NCI-H524 treated with DMSO at 0.1 percent for 48 hours (cell line): ENCODE data around the gene HSD17B10.
A peak's percentile ranks its signal among the peaks of the same experiment; 100 is the strongest.
"Not testable (repeated sequence)": the region's sequence is repeated elsewhere in the genome, so short reads cannot be mapped to it uniquely, and the experiment has no call there.

ENCODE experiments used
- DNase-seq: peaks from one replicate; lab custom pipeline; 2025; lab: John Stamatoyannopoulos, UW

Gene HSD17B10

DNA sequence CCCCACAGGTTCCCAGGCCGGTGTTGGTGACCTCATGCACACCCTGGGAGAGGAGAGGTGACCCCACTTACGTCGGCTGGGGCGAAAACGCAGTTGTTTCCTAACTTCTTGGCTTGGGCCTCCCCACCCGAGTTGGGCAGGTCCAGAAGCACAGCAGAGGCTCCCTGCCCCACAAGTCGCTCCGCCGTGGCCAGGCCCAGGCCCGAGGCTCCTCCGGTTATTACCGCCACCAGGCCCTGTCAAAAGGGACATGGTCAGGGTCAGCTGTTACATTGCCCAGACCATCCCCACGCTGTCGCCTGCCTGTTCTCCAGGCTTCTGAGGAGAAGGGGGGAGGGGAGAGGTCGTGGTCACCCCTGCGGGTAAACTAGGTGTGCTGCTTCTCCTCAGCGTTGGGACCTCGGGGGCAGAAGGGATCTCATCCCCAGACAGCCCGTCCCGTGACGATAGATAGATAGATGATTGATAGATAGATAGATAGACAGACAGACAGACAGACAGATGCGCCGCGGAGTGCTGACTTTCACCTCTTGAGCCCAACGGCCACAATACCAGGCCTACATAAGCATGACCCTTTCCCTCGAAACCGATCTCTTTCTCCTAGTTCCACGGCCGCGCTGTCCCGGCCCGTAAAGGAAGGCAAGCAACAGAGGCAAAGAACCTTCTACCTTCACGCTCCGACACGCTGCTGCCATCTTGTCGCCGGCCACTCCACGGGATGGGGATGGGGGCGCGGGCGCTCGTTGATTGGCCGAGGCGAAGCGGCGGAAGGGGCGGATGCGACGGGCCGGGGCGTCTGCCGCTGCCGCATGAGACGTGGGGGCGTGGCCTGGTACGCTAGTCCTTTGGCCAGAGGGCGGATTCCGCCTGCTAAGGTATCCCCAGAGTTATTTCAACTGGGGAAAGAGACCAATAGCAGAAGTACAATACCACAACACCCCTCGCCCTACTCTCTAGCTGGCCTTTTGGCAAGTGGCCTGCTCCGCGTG is at the start of gene HSD17B10:
HSD17B10 (minus strand) TSS at position 720 of the 989 bp plus-strand sequence; CDS start at position 695, 25 bp downstream.
- DNase-seq = peak; percentile 50

DNA sequence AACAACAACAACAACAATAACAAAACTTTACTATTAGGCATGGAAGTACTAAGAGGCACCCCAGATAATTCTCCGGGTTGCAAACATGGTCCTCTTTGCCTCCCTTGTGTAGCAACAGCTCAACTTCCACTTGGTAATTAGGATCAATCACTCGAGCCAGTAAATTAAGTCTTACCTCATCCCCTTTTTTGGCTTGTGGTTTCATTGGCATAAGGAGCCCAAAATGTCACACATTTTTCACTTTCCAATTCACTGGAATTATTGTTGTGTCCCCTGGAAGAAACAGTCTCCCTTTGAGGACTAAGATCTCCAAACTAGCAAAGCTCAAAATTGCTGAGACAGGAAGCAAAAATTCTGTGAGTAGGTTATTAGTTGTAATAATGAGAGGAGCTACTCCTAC is 49.2 kb upstream of the HSD17B10 start:
- DNase-seq = no peak

DNA sequence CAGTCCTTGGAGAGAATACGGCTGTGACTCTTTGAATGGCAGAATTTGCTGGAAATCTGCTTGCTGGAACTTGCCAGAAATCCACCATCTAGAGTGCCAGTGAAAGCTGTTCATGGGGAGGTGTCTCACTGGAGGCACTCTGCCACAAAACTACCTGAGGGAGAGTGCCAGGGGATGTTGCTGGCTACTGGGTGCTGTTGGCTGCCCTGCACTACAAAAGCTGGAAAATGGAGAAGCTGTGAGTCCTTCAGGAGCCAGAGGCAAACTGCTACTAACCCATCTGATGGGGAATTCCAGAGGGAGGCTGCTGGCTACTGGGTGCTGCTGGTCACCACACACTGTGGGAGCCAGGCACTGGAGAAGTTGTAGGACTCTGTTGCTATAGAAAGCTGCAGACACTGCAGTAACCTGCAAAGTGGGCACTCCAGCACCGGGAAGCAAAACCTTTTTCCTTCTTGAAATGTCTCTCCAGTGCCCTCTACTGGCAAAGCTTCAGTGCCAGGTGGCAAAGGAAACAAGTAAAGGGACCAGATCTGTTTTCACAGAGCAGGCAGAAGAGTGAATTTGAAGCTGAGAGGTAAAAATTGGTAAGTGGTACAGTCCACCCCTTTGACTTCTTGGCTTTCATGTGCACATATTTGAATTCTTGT is 47.8 kb upstream of the HSD17B10 start:
- no peak for DNase-seq

DNA sequence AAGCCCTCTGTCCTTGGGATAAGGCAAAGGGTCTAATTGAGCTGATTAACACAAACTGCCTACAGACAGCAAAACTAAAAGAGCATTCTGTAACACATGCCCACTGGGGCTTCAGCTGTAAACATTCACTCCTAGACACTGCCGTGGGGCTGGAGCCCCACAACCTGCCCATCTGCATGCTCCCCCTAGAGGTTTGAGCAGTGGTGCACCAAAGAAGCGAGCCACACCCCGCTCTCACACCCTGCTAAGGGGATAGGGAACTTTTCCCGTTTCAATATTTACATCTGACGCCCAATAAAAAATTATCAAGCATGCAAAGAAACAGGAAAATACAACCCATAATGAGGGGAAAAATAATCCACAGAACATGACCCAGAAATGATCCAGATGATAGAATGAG is 46.9 kb upstream of the HSD17B10 start:
- DNase-seq = no peak

DNA sequence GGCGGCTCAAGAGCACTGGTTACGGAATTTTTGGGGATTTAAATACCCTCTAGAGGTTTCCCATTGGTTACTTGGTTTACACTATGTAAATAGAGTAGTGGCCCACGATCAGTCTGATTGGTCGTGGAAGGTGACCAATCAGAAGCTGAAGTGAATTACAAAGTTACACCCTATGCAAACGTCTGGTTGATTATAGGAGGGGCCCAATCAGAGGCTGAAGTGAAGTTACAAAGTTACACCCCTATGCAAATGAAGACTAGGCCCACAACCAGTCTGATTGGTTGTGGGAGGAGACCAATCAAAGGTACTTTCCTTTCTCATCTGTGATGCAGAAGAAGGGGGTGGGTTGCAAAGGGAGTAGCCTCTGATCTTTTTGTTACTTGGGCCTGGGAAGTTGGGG is 45.1 kb upstream of the HSD17B10 start:
- DNase-seq = no peak

DNA sequence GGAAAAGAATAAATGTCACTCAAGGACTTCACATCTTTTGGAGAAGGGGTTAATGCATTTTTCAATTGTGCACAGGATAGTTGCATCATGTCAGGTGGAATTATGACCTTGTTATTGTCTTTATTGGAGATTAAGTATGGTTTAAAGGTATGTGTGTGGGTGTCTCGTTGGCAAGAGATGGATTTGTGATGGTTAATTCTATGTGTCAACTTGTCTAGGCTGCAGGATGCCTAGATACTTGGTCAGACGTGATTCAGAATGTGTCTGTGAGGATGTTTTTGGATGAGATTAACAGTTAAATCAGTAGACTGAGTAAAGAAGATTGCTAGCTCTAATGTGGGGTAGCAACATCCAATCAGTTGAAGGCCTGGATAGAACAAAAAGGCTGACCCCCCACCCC is 42.2 kb upstream of the HSD17B10 start:
- no peak for DNase-seq

DNA sequence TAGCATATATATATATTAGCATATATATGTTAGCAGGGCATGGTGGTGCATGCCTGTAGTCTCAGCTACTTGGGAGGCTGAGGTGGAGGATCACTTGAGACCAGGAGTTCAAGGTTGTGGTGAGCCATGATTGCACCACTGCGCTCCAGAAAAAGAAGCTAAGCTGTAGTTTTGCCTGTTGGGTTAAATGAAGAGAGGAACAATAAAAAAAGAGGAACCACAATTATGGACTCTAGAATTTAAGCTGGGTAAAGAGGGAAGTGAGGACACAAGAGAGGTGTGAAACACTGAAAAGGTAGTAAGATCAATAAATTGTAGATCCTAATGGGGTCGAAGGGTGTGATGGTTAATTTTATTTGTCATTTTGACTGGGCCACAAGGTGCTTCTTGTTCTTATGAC is 40.5 kb upstream of the HSD17B10 start:
- DNase-seq = no peak

DNA sequence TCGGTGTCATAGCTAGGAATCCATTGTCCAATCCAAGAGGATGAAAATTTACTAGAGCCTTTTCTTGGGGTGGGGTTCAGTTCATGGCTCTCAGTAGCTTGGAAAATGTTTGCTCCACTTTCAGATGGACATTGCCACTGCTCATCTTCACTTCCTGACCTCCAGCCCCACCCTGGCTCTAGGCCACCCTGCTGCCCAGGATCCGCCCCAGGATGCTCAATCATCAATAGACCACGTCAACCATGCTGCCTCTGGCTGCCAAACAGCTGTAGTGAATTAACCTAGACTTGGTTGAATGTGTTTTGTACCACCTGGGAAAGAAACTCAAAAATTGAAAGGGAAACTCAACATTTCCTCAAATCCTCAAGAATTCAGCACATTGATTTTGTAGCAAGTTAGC is 37.2 kb upstream of the HSD17B10 start:
- no peak for DNase-seq

DNA sequence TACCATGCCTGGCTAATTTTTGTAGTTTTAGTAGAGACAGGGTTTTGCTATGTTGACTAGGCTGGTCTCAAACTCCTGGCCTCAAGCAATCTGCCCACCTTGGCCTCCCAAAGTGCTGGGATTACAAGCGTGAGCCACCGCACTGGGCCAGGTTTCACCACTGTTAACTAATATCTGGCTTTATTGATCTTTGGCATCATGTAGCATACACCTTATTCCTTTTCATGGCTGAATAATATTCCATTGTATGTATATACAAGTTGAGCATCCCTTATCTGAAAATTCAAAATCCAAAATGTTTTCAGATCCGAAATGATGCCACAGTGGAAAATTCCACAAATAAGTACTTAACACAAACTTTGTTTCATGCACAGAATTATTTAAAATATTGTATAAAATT is 34.5 kb upstream of the HSD17B10 start:
- DNase-seq = not testable (repeated sequence)

DNA sequence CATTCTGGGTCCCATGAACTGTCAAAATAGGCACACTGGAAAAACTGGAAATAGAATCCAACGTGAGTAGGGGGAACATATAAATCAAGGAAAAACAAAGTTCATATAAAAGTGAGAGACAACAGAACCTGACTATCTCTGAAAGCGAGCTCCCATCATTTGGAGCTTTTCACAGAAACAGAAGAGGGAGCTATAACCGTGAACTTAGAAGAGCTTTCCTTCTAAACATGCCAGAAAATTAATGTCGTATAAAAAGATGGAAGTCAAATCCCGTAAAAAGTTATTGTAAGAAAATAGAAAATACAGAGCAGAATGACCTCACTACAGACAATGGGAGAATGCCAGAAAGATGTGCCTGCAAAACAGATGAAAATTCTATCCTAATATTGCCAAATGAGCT is 23.9 kb upstream of the HSD17B10 start:
- no peak for DNase-seq

DNA sequence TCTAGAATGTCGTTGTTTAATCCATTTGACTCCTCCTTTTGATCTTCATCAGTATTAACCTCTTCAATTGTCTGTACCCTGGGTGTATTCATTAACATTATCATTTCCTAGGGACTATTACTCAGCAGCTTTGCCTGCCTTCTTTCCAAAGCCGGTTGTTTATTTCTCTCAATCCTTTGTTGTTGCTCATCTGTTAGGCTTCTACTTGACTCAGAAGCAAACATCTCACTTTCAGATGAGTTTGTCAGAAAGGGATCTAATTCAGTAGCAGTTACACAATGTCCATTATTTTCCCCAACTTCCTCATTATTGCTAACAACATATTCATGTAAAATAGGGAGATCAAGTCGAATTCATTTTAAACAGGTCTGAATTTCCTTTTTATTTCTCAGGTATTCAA is 22.1 kb upstream of the HSD17B10 start:
- DNase-seq = no peak

DNA sequence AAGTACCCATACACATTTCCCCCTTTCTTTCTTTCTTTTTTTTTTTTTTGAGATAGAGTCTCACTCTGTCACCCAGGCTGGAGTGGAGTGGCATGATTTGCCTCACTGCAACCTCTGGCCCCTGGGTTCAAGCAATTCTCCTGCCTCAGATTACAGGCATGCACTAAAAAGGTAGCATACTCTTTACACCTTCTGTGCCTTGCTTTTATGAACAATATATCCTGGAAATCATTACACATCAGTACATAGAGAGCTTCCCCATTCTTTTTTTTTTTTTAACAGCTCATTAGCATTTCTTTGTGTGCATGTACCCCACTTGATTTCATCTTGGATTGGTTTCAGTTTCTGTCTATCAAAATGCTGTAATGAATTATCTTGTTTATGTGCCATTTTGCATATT is 18.6 kb upstream of the HSD17B10 start:
- no peak for DNase-seq

DNA sequence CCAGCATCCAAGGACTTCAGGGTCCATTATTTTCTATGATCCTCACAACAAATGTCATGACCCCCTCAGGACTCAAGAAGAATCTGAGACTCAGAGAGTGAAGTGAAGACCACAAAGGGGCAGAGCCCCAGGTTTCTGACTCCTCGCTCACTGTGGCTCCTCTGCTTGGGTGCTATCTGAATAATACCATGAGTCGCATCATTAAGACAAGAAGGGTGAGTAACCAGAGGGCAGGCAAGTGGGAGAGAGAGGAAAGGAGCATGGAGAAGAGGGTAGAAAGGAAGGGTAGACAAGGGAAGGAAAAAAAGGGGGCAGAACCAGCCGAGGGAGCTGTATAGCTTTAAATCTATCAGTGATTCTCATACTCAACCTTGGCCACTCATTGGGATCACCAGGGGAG is 15.5 kb upstream of the HSD17B10 start:
- DNase-seq = no peak

DNA sequence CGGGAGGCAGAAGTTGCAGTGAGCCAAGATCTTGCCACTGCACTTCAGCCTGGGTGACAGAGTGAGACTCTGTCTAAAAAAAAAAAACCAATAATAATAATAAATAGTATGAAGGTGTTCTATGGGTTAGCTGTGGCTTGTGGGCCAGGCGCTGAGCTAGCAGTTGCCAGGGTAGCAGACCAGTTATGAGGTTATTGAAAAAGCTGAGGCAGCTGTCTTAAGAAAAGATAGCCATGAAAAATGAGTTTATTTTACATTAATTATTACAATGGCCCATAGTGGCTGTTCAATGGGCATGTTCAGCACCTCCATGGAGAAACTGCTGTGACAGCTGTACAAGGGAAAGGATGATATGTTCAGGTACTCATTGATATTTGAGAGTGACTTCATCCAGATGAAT is 13.3 kb upstream of the HSD17B10 start:
- DNase-seq = no peak

DNA sequence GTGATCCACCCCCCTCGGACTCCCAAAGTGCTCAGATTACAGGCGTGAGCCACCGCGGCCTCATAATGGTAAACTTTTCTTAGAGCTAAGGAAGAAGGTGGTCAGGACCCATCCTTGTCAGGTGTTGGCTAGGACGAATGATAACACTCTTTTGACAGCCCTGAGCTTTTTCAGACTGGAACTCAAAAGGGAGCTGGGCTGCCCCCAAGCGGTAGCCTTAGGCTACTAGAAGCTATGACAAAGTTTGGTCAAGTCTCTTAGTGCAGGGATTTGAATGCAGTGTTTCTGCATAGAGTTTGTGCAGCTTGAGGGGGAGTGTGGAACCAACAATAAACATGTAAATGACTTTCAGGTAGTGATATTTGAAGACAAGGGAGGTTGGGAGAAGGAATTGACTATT is 11.8 kb upstream of the HSD17B10 start:
- no peak for DNase-seq

DNA sequence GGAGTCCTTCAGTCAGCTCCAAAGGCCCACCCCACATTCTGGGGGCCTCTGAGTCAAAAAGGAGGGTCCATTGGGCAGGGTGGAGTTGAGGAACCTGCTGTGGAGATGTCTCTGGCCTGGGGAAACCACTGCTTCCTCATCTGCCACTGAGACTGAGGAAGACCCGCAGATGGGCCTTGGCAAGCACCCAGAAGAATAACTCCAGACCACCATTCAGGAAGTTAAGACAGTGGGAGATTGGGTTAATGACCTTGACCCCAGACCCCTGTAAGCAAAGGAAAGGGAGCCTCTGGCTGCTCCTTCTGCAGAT is 8.1 kb upstream of the HSD17B10 start:
- DNase-seq = no peak

DNA sequence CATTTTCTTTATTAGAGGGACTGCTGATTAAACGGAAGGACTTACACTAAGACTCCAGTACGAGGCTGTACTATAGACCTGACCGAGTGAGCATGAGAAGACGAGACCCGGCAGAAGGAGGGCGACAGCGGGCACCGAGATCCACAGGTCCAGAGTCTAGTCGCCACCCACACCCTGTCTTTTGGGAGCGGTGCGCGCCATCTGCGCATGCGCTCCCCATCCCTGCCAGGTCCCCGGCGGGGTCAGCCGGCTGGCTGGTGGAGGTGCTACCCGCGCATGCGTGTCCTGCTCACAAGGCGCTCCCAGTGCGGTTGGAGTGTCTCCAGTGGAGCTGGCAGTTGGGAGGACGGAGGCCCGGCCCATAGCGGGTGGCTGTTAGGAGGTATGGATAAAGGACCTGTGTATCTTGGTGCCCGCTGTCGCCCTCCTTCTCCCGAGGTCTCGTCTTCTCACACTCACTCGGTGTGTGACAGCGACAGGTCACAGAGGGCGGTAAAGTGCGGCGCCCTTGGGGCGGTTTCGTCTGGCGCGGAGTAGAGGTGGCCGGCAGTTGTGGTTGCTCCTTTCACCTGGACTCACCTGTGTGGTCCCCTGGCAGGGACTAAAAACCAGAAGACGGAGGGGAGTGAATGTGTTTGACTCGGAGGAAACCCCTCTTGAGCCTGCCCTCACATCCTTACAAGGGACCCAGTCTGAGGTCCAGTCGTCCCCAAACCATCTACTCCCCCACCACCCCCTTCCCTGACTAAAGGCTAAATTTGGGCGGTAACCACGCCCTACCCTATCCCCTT is 7.6 kb upstream of the HSD17B10 start:
- peak; percentile 60 for DNase-seq

DNA sequence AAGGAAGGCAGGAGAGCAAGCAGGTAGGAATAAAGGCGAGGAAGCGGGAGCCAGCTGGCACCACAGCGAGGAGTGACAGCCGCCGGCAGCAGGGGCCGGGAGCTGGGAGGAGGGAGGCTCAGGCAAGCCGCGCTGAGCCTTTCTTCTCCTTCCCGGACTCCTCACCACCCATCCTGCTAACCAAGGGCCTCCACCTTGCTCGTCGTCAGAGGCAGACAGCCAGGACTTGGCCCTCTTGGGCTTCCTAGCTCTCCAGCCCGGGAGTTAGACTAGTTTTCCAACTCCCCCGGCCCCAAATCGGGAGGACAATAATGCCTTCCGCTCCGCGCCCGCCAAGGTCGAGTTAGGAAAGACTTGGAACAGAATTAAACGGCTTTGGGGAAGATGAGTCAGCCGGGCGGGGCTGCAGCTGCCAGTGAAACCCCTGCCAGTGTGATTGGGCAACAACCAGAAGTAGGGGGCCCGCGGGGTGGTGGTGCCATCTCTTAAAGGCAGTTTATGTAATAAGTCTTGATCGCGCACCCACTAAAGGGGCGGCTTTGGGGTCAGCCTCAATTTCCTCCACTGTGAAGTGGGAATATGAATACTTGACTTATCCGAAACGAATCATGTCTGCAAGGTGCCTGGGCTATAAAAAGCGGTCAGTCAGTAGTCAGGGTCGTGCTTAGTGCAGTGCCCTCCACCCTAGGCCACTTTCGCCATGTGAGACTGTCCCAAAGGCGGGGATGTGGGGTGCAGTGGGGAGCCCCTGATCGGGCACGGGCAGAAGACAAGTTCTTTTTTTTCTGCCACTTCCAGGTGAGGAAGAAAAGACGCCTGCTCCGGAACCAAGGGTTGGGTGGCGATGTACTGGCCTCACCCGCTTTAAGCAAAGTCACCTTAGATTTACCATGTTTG is 6.7 kb upstream of the HSD17B10 start:
- no peak for DNase-seq

DNA sequence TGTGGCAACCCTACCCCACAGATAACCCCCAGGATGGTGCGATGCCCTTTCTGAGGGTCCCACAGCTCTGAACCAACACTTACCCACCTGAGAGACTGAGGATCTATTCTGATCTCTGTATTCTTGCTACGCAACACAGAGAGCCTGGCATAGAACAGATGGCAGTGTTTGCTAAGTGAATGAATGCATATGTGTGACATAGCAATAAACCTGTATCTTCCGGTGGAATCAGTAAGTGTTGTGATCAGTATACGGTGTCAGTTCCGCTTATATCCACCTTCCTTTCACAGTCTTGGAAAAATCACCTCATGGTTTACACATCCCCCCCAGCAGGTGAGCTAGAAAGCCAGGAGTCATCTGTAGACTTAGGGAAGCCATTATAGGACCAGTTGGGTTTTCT is 5.9 kb upstream of the HSD17B10 start:
- peak; percentile 30 for DNase-seq

DNA sequence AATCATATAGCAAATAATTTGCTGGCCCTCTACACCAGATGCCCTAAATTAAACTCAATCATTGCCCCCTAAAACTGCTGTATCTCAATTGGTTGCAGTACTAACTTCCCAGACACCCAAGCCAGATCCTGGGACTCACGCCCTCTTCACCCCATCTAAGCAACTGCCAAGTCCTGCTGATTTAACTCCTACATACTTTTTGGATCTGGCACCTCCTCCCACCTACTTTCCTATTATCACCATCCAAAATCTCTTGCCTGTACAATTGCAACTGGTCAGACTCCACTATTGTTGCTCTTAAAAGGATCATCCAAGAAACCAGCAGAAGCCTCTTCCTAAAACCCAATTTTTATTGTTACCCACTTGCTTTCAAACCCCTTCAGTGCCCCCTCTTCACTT is 4.7 kb upstream of the HSD17B10 start:
- DNase-seq = no peak

DNA sequence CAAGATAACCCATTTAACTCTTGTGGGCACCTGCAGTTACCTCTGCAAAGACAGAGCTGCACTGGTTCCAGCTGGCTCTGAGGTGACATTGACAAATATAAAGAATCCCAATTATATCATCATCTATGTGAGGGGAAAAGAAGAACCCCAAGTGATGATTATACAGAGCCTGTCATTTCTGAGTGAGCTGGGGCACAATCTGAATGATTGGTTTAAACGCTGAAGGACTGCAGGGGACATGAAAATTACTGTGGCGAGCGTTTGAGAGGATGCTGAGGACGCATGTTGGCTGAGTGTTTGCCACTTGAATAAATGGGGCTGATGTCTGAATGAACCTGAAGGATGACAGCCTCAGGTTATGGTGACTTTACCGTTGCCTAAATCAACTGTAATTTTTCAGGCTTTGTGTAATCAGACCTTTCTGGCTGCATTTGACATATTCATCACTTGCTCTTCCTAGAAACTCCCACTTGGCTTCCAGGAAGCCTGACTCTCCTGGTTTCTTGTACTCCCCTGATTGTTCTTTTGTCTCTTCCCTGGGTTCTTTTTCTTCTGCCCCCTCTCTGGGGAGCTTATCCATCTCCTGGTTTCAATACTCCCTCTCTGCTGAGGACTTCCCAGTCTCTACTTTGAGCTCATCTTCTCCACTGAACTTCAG is 4.1 kb upstream of the HSD17B10 start:
- no peak for DNase-seq
